GM10847 (cell line): Measurements from ENCODE around the gene SIGLECL1.

Source experiments
- POLR2A ChIP-seq: IDR thresholded peaks from 2 replicates; pipeline ENCODE4 v1.6.1; 2011; ENCODE audit not compliant: insufficient read length; ENCODE audit errors: extremely low read depth

SIGLECL1 gene

DNA sequence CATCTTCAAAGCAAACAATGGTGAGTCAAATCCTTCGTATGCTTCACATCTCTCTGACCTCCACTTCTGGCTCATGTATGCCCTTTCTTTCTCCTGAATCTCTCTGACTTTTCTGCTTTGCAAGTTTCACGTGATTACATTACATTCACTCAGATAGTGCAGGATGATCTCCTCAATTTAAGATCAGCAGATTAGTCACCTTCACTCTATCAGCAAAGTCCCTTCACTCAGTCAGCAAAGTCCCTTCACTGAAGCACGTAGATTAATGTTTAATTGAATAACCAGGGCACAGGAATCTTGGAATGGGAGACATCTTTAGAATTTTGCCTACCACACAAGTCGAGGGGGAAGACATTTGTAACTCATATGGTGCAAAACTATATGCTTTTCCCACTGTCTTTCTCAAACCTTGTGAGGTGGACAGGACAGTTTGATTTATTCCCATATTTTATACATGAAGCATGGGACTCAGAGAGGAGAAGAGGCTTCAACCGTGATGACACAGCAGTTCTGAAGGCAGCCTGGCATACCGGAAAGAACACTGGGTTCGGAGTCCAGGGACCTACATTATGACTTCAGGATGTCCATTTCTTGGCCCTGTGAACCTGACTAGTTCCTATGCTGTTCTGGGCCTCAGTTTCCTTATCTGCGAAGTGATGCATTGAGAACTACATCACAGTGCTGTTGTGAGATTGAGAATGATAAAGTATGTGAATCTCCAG, 23.3 kb downstream of the SIGLECL1 start:
- no peak for TF ChIP-seq POLR2A

DNA sequence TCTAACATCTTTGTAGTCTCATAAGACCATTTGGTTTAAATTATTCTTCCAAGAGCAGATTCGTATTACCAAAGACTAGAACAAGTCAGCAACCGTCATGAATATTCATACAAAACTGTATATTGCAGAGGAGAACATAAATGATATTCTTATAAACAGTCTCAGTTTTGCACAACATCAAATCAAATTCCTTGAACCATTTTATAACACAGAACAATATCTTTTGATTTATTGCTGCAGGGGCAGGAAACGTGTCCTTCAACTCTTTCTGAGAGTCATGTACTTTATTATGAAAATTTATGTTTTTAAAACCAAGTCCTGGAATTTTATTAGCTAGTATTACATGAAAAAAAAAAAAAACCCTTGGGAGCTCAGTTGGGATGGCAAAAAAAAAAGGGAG, 26.2 kb downstream of the SIGLECL1 start:
- no peak for TF ChIP-seq POLR2A

DNA sequence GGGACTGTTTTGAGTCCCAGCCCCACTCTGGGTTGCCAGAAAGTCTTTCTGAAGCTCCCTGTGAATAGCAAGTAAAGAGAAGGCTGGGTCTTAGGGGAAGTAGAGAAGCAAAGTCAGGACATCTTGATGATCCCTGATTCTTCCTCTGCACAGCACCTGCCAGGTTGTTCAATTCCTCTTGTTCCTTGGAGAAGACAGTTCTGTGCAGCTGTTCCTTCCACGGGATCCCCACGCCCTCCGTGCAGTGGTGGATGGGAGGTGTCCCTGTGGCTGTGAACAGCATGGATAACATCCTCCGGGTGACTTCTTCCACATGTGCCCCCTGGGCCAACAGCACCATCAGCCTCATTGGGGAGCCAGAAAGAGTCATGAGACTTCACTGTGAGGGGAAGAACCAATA, 31.5 kb downstream of the SIGLECL1 start:
- no peak for TF ChIP-seq POLR2A

DNA sequence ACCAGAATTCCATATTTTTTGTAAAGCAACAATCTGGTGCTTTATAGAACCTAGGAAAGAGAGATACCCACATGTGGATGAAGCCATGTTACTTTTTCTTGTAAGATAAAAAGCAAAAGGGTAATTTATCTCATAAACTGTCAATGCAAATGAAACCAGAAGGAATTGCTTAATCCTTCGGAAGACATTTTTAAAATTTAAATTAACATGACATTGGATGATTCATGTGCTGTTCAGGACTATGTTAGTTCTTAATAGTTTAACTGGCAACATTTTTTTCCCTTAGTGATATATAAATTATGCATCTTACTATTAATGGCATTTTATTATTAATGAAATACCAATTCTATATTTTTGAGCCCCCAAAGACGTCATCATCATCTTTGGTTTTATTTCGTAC, 34.8 kb downstream of the SIGLECL1 start:
- TF ChIP-seq POLR2A, result no peak

DNA sequence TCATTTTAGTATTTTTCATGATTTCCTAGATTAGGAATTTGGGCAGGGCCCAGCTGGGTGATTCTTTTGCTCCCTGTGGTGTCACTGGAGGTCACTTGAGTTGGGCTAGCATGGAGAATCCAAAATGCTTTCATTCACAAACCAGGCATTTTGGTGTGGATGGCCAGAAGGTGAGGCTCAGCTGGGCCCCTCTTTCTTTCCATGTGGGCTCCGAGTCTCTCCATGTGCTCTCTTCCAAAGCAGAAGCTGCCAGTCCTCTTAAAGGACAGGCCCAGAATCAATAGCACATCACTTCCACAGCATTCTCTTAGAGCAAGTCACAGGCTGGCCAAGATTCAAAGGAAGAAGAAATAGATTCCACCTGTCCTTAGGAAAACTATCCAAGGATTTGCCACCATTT, 38.8 kb downstream of the SIGLECL1 start:
- TF ChIP-seq POLR2A, result no peak

DNA sequence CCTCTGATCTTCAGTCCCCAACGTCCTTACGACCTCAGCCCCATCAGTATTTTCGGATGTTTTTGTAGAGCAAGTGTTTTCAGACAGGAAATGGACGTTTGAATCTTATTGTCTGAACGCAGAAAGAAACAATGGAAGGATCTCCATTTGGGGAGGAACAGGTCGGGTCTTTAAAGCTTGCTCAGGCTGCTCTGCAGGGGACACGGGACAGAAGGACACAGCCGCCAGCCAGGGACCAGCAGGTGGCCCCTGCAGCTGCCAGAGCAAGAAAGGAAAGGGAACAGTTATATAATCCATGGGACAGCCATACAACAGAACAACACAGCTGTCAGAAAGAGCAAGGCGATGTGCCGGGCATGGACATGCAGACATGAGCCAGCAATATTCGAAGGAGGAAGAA, 42.1 kb downstream of the SIGLECL1 start:
- TF ChIP-seq POLR2A, result no peak

DNA sequence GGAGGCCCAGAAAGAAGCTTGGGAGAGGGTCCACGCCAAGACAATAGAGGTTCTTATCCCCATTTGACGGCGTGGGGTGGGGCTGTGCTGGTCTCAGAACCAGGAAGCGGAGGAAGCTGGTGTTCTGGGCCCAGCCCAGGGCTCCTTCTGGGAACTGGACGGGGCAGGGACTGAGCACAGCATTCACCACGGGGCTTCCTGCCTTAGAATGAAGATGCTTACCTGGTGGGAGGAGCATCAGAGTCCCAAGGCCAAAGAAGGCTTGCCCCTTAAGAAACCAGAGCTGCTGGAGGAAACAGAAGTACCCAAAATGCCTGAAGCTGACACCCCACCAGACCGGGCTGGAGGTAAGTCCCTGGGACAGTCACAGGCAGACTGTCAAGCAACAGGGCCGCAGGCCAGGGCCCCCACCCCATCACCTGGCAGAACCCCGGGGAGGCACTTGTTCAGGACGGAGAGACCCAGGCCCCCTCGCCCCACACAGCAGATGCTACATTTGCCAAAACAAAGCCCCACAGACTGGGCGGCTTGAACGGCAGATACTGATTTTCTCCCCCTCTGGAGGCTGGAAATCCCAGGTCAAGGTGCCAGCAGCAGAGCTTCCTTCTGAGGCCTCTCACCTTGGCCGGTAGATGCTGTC, 42.8 kb downstream of the SIGLECL1 start:
- no peak for TF ChIP-seq POLR2A

DNA sequence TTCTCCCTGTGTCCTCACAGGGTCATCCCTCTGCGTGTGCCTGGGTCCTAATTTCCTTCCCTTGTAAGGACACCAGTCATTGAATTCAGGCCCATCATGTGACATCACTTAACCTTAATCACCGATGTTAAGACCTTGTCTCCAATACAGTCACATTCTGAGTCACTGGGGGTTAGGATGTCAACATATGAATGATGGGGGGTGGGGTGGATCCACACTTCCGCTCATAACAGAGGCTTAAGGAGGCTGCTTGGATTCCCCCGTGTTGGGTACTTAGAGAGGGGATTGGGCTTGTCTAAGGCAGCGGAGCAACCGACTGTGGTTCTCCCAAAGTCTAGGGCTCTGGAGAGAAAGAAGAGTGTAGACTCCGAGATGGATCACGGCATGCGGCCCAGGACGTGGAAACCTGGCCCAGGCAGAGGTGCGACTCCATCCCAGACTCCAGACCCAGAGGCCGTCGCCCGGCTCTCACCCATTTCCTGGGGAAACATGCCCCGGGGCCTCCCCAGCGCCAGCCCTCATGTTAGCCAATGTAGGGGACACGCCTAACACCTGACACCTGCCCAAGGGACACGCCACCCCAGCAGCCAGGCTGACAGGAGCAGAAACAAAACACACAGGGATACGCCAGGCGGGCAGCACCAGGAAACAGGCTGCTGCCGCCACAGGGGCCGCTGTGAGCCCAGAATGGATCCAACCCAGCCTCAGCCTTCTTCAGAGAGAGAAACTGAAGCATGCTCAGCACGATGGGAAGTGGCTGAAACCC, 43.5 kb downstream of the SIGLECL1 start:
- TF ChIP-seq POLR2A, result no peak

DNA sequence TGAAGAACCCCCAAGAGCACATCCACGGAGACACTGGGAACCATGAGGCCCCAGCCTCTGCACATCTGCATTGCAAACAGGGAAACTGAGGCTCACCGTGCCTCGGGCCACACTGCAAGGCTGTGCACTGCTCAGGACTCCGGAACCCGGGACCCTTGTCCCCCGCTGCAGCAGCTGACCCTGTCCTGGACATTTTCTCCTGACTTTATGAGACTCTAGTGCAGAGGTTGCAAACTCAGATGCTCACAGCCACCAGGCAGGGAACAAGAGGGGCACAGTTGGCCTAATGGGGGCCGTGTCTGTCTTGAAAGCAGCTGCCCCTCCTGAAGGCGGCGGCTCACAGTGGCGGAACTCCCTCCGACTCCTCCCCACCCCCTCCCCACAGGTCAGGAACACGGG, 44.1 kb downstream of the SIGLECL1 start:
- TF ChIP-seq POLR2A, result no peak

DNA sequence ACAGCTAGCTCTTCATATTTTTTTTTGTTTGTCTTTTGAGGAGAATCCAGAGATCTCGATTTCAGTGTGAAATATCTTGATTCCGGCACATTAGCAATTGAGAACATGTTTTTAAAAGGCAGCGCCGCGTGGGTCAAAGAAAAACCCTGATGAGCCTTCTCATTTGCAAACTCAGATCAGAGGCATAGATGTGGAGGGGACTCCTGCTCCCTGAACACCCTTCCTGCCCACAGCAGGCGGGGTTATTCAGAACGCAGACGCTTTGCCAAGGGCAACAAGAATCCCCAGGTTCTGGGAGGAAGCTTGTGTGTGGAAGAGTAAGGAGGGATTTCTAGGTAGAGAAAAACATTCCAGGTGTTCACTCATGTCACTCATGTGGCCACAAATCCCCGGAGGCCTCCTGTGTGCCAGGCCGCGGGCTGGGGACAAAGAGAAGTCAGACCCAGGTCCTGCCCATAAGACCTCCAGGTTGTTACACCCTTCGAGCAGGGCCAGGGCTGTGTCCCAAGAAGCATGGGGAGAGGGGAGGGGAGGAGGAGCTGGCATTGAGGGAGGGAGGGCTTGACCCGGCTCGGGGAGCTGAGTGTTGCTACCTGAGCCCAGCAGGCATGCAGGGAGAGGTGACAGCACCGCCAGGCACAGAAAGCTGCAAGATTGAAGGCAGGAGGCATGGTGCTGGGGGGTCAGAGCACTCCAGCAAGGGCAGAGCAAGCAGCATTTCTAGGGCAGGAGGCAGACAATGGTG, 44.7 kb downstream of the SIGLECL1 start:
- TF ChIP-seq POLR2A, result no peak

DNA sequence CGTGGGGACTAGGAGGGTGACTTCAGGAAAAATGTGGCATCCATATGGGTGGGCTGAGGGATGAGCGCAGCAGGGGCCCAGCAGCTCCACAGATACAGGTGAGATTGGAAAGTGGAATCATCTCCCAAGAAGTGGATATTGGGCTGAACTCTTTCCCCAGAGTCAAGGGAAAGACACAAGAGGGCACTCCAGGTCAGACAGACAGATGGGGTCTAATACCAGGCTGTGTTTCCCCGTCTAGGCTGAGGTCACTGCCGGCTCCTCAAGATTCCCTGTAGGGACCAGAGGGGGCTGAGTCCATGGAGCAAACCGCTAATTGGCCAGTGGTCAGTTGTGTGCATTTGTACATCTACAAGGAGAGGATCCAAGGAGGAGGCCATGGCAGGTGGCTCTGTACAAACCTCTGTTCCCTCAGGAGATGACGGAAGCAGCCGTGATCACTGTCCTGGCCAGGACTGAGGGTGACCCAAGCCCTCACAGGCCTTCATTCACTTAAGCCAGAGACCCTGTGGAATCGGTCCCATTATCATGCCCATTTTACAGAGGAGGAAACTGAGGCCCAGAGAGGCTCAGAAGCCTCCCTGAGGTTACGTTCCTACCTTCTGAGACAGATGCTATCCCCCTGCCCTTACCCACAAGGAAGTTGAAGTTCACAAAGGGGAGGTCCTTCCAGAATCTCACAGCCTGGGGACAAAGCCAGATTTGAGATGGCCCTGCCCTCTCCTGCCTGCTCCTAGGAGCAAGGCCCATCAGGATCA, 45.6 kb downstream of the SIGLECL1 start:
- no peak for TF ChIP-seq POLR2A

DNA sequence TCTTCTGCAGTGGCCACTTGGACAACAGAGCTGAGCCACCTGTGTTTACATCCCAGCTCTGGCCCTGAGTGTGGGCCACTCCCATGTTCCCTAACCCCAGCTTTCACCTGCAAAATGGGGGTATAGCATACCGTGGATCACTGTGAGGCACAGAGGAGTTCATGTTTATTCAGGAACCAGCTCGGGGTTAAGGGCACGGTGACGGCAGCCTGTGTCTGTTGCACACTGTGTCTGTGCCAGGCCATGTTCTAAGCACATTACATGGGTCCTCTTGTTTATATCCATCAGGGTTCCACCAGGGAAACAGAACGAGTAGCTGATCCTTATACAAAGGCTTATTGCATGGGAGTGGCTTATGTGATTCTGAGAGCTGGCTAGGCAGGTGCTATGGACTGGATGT, 46.5 kb downstream of the SIGLECL1 start:
- TF ChIP-seq POLR2A, result no peak

DNA sequence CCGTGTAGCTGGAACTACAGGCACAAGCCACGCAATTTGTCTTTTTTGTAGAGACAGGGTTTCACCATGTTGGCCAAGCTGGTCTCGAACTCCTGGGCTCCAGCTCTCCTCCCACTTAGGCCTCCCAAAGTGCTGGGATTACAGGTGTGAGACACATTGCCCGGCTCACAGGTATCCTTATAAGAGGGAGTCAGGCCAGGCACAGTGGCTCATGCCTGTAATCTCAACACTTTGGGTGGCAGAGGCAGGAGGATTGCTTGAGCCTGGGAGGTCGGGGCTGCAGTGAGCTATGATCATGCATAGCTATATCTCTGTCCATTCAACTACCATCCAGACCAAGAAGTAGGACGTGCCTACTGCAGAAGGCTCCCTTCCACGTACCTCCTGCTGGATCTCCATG, 50.4 kb downstream of the SIGLECL1 start:
- no peak for TF ChIP-seq POLR2A

DNA sequence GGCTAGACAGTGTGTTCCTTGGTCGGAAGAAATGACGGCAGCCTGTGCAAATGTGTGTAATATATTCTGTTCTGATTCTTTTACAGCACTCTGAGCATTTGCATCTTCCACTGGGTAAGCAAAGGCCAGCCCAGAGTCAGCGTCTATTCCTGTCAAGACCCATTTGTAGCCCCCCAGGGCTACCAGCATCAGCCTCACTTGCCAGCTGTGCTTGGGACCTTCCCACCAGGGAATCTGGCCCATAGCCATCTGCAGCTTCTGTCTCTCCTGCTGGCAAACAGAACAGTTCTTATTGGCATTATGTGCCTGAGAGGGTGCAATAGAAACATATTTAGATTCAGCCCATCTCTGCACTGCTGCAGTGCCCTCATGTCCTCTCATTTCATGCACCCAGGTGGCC, 54.6 kb downstream of the SIGLECL1 start:
- no peak for TF ChIP-seq POLR2A
